GM18951 (cell line): Measurements from ENCODE around the gene KLHL30.

ENCODE experiments used
- POLR2A ChIP-seq: IDR thresholded peaks from 4 replicates; pipeline ENCODE4 v1.6.1; 2011; ENCODE audit warnings: mild to moderate bottlenecking; ENCODE audit not compliant: insufficient read length, insufficient read depth; ENCODE audit errors: extremely low read depth
- in situ Hi-C: fragments of 300-500 bp; cut with MboI; formaldehyde crosslinking; loops from one replicate; pipeline ENCODE4 v1.12.0; 2022; ENCODE audit warnings: low sequenced_read_pairs, mixed read lengths, inconsistent platforms; ENCODE audit not compliant: unreplicated experiment

The KLHL30 gene

GRCh38 chr2:238174291-238174690 is 35.8 kb downstream of the KLHL30 start:
- TF ChIP-seq POLR2A: no peak
- in situ Hi-C loops: no loop called here

- TF ChIP-seq POLR2A: no peak
- in situ Hi-C loops: no loop called here
Observed at GRCh38 chr2:238174701-238175100, 36.2 kb downstream of the KLHL30 start.

- in situ Hi-C loops: no loop called here
- no peak for TF ChIP-seq POLR2A
Observed at GRCh38 chr2:238176613-238177012, 38.1 kb downstream of the KLHL30 start.

GRCh38 chr2:238180554-238180953 is 42.1 kb downstream of the KLHL30 start:
- no peak for TF ChIP-seq POLR2A
- in situ Hi-C loops: no loop called here

GRCh38 chr2:238182362-238182761 is 43.9 kb downstream of the KLHL30 start:
- in situ Hi-C loops: no loop called here
- no peak for TF ChIP-seq POLR2A

GRCh38 chr2:238183821-238184220 is 45.4 kb downstream of the KLHL30 start:
- in situ Hi-C loops: no loop called here
- TF ChIP-seq POLR2A: no peak

GRCh38 chr2:238187618-238188548 is 49.4 kb downstream of the KLHL30 start:
- in situ Hi-C loops: no loop called here
- TF ChIP-seq POLR2A: no peak

- TF ChIP-seq POLR2A: no peak
- in situ Hi-C loops: no loop called here
Observed at GRCh38 chr2:238190445-238190844, 52.0 kb downstream of the KLHL30 start.
